GM23338 (cell line): ENCODE data around the gene SCNN1A. TPM values are rescaled to one million over a fixed set of nuclear protein-coding genes. Genes with fewer than 3 reads are reported as not detected.
A peak's percentile ranks its signal among the peaks of the same experiment; 100 is the strongest.

Experiments
- ATAC-seq: fragments of 200-7000 bp; cut with Tn5 transposase; 3 replicates; pipeline ENCODE4 v1.9.1; 2020
- DNase-seq: peaks from one replicate; pipeline ENCODE4 v3.0.0-alpha.2; 2015; ENCODE audit warnings: low spot score
- H2AFZ ChIP-seq: fragments of 200-600 bp; sonication (generic); 2 replicates; pipeline ENCODE4 v1.8.0; 2016; ENCODE audit warnings: antibody characterized with exemption, mild to moderate bottlenecking, moderate library complexity
- H3F3A ChIP-seq: fragments of 200-600 bp; sonication (generic); replicated peaks from 2 replicates; pipeline ENCODE4 v1.8.0; 2017; ENCODE audit warnings: antibody characterized with exemption, mixed run types, low read depth
- H3K27ac ChIP-seq: fragments of 200-600 bp; sonication (generic); 2 replicates; pipeline ENCODE4 v1.6.1; 2016; ENCODE audit warnings: low read depth
- H3K27me3 ChIP-seq: fragments of 200-600 bp; sonication (generic); 2 replicates; pipeline ENCODE4 v1.8.0; 2016; ENCODE audit warnings: mild to moderate bottlenecking, mixed run types, moderate library complexity; ENCODE audit not compliant: insufficient read depth
- H3K36me3 ChIP-seq: fragments of 200-600 bp; sonication (generic); 2 replicates; pipeline ENCODE4 v1.8.0; 2016; ENCODE audit warnings: mild to moderate bottlenecking; ENCODE audit not compliant: insufficient read depth
- H3K4me1 ChIP-seq: fragments of 200-600 bp; sonication (generic); 2 replicates; pipeline ENCODE4 v1.8.0; 2016; ENCODE audit warnings: mild to moderate bottlenecking, moderate library complexity; ENCODE audit not compliant: insufficient read depth
- H3K4me2 ChIP-seq: fragments of 200-600 bp; sonication (generic); 2 replicates; pipeline ENCODE4 v1.7.1; 2017; ENCODE audit warnings: mixed run types
- H3K4me3 ChIP-seq: fragments of 200-600 bp; sonication (generic); 2 replicates; pipeline ENCODE4 v1.6.1; 2016; ENCODE audit warnings: mixed run types
- H3K79me2 ChIP-seq: fragments of 200-600 bp; sonication (generic); replicated peaks from 2 replicates; pipeline ENCODE4 v1.8.0; 2017; ENCODE audit warnings: mild to moderate bottlenecking; ENCODE audit not compliant: insufficient read depth
- H3K9me2 ChIP-seq: fragments of 200-600 bp; sonication (generic); 2 replicates; pipeline ENCODE4 v1.8.0; 2017; ENCODE audit not compliant: insufficient read depth
- H4K20me1 ChIP-seq: fragments of 200-600 bp; sonication (generic); replicated peaks from 2 replicates; pipeline ENCODE4 v1.8.0; 2017; ENCODE audit warnings: mild to moderate bottlenecking; ENCODE audit not compliant: insufficient read depth
- H3K27ac Mint-ChIP-seq: 2 replicates; pipeline ENCODE4 v1.8.0; 2020; ENCODE audit warnings: inconsistent platforms, mild to moderate bottlenecking, moderate library complexity, mixed read lengths
- H3K27me3 Mint-ChIP-seq: 3 replicates; pipeline ENCODE4 v1.8.0; 2022; ENCODE audit warnings: low read depth, mild to moderate bottlenecking, moderate library complexity, mixed read lengths, inconsistent platforms; ENCODE audit not compliant: insufficient read depth, poor library complexity
- H3K36me3 Mint-ChIP-seq: 3 replicates; pipeline ENCODE4 v1.8.0; 2021; ENCODE audit warnings: low read depth, mild to moderate bottlenecking, inconsistent platforms, moderate library complexity, mixed read lengths
- H3K4me1 Mint-ChIP-seq: 3 replicates; pipeline ENCODE4 v1.8.0; 2020; ENCODE audit warnings: mild to moderate bottlenecking, inconsistent platforms, mixed read lengths
- H3K4me3 Mint-ChIP-seq: 3 replicates; pipeline ENCODE4 v1.8.0; 2021; ENCODE audit warnings: moderate library complexity, mild to moderate bottlenecking, inconsistent platforms, mixed read lengths
- H3K9me3 Mint-ChIP-seq: 3 replicates; pipeline ENCODE4 v1.8.0; 2020; ENCODE audit warnings: moderate library complexity, mild to moderate bottlenecking, inconsistent platforms, mixed read lengths
- CREB1 ChIP-seq: fragments of 250-450 bp; sonication (Bioruptor Pico); IDR thresholded peaks from 2 replicates; pipeline ENCODE4 v1.5.0; 2020; ENCODE audit warnings: low read depth, mild to moderate bottlenecking, moderate library complexity
- CTCF ChIP-seq, 2 experiments: fragments of 200-600 bp in 1 of 2; sonication (generic) in 1 of 2; conservative IDR thresholded peaks; 2 replicates each; pipeline versions ENCODE4 v1.5.1 to v1.6.1; 2016 to 2017; ENCODE audit warnings: antibody characterized with exemption in 2 of 2, low read depth in 2 of 2, mild to moderate bottlenecking in 2 of 2, moderate library complexity in 1 of 2
- EZH2 ChIP-seq: fragments of 200-600 bp; sonication (generic); IDR thresholded peaks from one replicate; pipeline ENCODE4 v1.8.0; 2017; ENCODE audit warnings: antibody characterized with exemption, mild to moderate bottlenecking, low read depth; ENCODE audit not compliant: unreplicated experiment
- EZH2phosphoT487 ChIP-seq: fragments of 200-600 bp; sonication (generic); IDR thresholded peaks from one replicate; pipeline ENCODE4 v1.8.1; 2018; ENCODE audit warnings: antibody characterized with exemption; ENCODE audit not compliant: unreplicated experiment
- JUNB ChIP-seq: IDR thresholded peaks from one replicate; pipeline ENCODE4 v1.6.1; 2016; ENCODE audit warnings: antibody characterized with exemption; ENCODE audit not compliant: unreplicated experiment
- REST ChIP-seq: IDR thresholded peaks from one replicate; pipeline ENCODE4 v1.6.1; 2018; ENCODE audit warnings: antibody characterized with exemption; ENCODE audit not compliant: unreplicated experiment
- ZNF114 ChIP-seq: fragments of 250-450 bp; sonication (Bioruptor Pico); IDR thresholded peaks from 2 replicates; pipeline ENCODE4 v1.5.0; 2020; ENCODE audit warnings: mild to moderate bottlenecking, moderate library complexity
- ZNF462 ChIP-seq: fragments of 250-450 bp; sonication (Bioruptor Pico); IDR thresholded peaks from 2 replicates; pipeline ENCODE4 v1.5.0; 2020; ENCODE audit warnings: mild to moderate bottlenecking, moderate library complexity
- polyA plus RNA-seq: library from polyadenylated mRNA; unstranded; fragments of >200 nt; fragmentation: Nextera tagmentation; extraction: Ambion mirVana; gene quantifications from 2 replicates; pipeline ENCODE4 v1.2.1, GENCODE V29; 2016
- total RNA-seq: library from RNA; depleted of rRNA; stranded (reverse); fragments of >200 nt; shearing (Covaris generic); gene quantifications from 2 replicates; pipeline ENCODE4 v1.2.3, GENCODE V29; 2014

The SCNN1A gene
- total and polyA plus RNA-seq, 2 experiments from 2014 or later = 37.1 to 125 TPM

- TF ChIP-seq CTCF (conservative IDR thresholded peaks at IDR 0.05; ENCODE audit: low read depth in 2 of 2) = no peak; a peak in 1 of 4 replicates
- TF ChIP-seq ZNF114 = no peak
- TF ChIP-seq JUNB = no peak
- TF ChIP-seq EZH2phosphoT487 = no peak
- no peak for TF ChIP-seq REST
- TF ChIP-seq EZH2 = no peak
These were observed 4.2 kb downstream of the SCNN1A start (continued) for GRCh38 chr12:6370994-6371754.

- no peak for ATAC-seq
- Mint-ChIP-seq H3K27ac (peak overlapping the region; percentile 95), H3K4me1 (peaks cover 68% of the 10 kb centered on the region)
- no peak for TF ChIP-seq CREB1 (CRISPR knock-in tag)
- no peak for TF ChIP-seq ZNF114
- TF ChIP-seq CTCF (conservative IDR thresholded peaks at IDR 0.05; ENCODE audit: low read depth in 2 of 2) = no peak
- no peak for TF ChIP-seq ZNF462 (CRISPR knock-in tag)
These were observed 4.8 kb downstream of the SCNN1A start for GRCh38 chr12:6370576-6370935.

More at GRCh38 chr12:6370576-6370935, 4.8 kb downstream of the SCNN1A start:
- peaks cover 32% of the 10 kb centered on the region for H3F3A ChIP-seq
- no peak for DNase-seq
- Mint-ChIP-seq H3K27me3 (peaks cover 16% of the 10 kb centered on the region), H3K4me3 (peak overlapping the region; percentile 68), H3K36me3 (peaks cover 53% of the 10 kb centered on the region), H3K9me3 (no peaks in the 10 kb centered on the region)
- peaks cover 48% of the 10 kb centered on the region for H3K4me1 ChIP-seq
- no peaks in the 10 kb centered on the region for H3K9me2 ChIP-seq
- peak overlapping the region; percentile 94 for H3K27ac ChIP-seq
- no peaks in the 10 kb centered on the region for H3K27me3 ChIP-seq
- peak overlapping the region; percentile 76 for H3K4me2 ChIP-seq
- peaks cover 13% of the 10 kb centered on the region for H4K20me1 ChIP-seq
- no peaks in the 10 kb centered on the region for H3K36me3 ChIP-seq
- H2AFZ ChIP-seq = no peak overlapping the region
- peak overlapping the region; percentile 33; the same call in 1 of the 2 replicates for H3K4me3 ChIP-seq
- peaks cover 91% of the 10 kb centered on the region for H3K79me2 ChIP-seq
